Endodermal cell (in vitro differentiated cells): ENCODE measurements around the gene CLN5. TPM values are rescaled to one million over a fixed set of nuclear protein-coding genes. Genes with fewer than 3 reads are reported as not detected.

Source experiments
- DNase-seq: peaks from one replicate; pipeline ENCODE4 v3.0.0-alpha.2; 2017
- H3K27ac ChIP-seq: 2 replicates; pipeline ENCODE4 v1.5.1; 2013; ENCODE audit warnings: mild to moderate bottlenecking, low read depth, low read length, moderate library complexity
- H3K27me3 ChIP-seq: 2 replicates; pipeline ENCODE4 v1.6.1; 2013; ENCODE audit warnings: mild to moderate bottlenecking, low read length, moderate library complexity; ENCODE audit not compliant: insufficient read depth, control insufficient read depth, poor library complexity, severe bottlenecking
- H3K36me3 ChIP-seq: 2 replicates; pipeline ENCODE4 v1.7.0; 2013; ENCODE audit warnings: mild to moderate bottlenecking, low read length, moderate library complexity; ENCODE audit not compliant: control insufficient read depth, insufficient read depth
- H3K4me1 ChIP-seq: one replicate; pipeline ENCODE4 v1.7.0; 2013; ENCODE audit warnings: low read length; ENCODE audit not compliant: control insufficient read depth, insufficient read depth
- H3K4me3 ChIP-seq: 2 replicates; pipeline ENCODE4 v1.5.1; 2013; ENCODE audit warnings: mild to moderate bottlenecking, low read length, moderate library complexity
- H3K9ac ChIP-seq: 2 replicates; pipeline ENCODE4 v1.6.1; 2013; ENCODE audit warnings: mild to moderate bottlenecking, low read length, moderate library complexity; ENCODE audit not compliant: poor library complexity, severe bottlenecking; ENCODE audit errors: extremely low read depth
- H3K9me3 ChIP-seq: 2 replicates; pipeline ENCODE4 v1.6.1; 2013; ENCODE audit warnings: mild to moderate bottlenecking, low read length, moderate library complexity; ENCODE audit not compliant: control insufficient read depth
- H3K27ac Mint-ChIP-seq: 2 replicates; pipeline ENCODE4 v1.8.0; 2020; ENCODE audit warnings: mixed read lengths
- H3K27me3 Mint-ChIP-seq: 2 replicates; pipeline ENCODE4 v1.8.0; 2021; ENCODE audit warnings: mild to moderate bottlenecking, mixed read lengths; ENCODE audit not compliant: insufficient read depth
- H3K36me3 Mint-ChIP-seq: 2 replicates; pipeline ENCODE4 v1.8.0; 2020; ENCODE audit warnings: low read depth, mixed read lengths
- H3K4me1 Mint-ChIP-seq: 2 replicates; pipeline ENCODE4 v1.8.0; 2020; ENCODE audit warnings: mixed read lengths
- H3K4me3 Mint-ChIP-seq: 2 replicates; pipeline ENCODE4 v1.8.0; 2020; ENCODE audit warnings: mild to moderate bottlenecking, moderate library complexity, mixed read lengths
- H3K9me3 Mint-ChIP-seq: 2 replicates; pipeline ENCODE4 v1.8.0; 2020; ENCODE audit warnings: mild to moderate bottlenecking, mixed read lengths
- WGBS, 2 experiments: methylation state at CpG; one replicate each; pipeline versions ENCODE4 v1.1.5 to v1.1.7; 2013; ENCODE audit warnings: missing lambda C conversion rate in 2 of 2, mixed read lengths in 1 of 2; ENCODE audit not compliant: insufficient coverage in 1 of 2, insufficient read length in 1 of 2; 5-methylcytosine and 5-hydroxymethylcytosine counted together
- total RNA-seq, 2 donors: library from RNA; stranded (reverse); fragmentation: NEBNext Ultra II Directional in 1 of 2; extraction: Animal tissue kit (Norgen Biotek cat#: 25700) in 1 of 2; gene quantifications; 2 replicates in 1 of 2; 3 replicates in 1 of 2; pipeline ENCODE4 v1.2.1, GENCODE V29; 2021
- TF ChIP-seq, protein P1 (sequence below): fragments of 200-600 bp; sonication (generic); conservative IDR thresholded peaks from 2 replicates; pipeline ENCODE4 v1.5.0; 2021; ENCODE audit warnings: antibody characterized with exemption, mild to moderate bottlenecking

The CLN5 gene
- total RNA-seq, 2 donors from 2014 or later, result 13.6 to 13.9 TPM

DNA sequence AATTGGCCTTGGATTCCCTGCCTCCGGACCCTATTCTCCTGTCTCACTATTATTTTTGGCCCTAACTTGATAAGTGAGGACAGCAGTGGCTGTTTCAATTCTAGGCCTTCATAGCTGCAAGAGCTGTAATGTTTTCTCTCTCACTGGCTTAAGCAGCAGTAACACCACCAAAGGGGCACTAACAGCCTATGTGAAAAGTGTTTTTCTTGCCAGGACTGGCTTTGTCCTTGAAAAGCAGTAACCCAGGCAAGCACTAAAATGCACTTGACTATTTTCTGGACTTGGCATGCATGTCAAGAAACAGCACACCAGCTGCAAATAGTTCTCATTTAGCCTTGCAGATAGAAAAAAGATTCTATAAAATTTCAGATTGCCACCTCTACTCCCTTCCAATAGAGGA lies 44.4 kb downstream of the CLN5 start:
- peaks cover 5% of the 10 kb centered on the region for H3K27me3 Mint-ChIP-seq
- DNase-seq, result no peak
- no peak overlapping the region for H3K9ac ChIP-seq
- TF ChIP-seq, protein P1, sequence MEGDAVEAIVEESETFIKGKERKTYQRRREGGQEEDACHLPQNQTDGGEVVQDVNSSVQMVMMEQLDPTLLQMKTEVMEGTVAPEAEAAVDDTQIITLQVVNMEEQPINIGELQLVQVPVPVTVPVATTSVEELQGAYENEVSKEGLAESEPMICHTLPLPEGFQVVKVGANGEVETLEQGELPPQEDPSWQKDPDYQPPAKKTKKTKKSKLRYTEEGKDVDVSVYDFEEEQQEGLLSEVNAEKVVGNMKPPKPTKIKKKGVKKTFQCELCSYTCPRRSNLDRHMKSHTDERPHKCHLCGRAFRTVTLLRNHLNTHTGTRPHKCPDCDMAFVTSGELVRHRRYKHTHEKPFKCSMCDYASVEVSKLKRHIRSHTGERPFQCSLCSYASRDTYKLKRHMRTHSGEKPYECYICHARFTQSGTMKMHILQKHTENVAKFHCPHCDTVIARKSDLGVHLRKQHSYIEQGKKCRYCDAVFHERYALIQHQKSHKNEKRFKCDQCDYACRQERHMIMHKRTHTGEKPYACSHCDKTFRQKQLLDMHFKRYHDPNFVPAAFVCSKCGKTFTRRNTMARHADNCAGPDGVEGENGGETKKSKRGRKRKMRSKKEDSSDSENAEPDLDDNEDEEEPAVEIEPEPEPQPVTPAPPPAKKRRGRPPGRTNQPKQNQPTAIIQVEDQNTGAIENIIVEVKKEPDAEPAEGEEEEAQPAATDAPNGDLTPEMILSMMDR, result no peak
- no peaks in the 10 kb centered on the region for H3K4me1 ChIP-seq
- WGBS, 2 experiments, result 80 to 100% methylated on average over 1 of the region's 1 CpG
- peaks cover 6% of the 10 kb centered on the region for H3K9me3 ChIP-seq
- H3K36me3 Mint-ChIP-seq, result no peaks in the 10 kb centered on the region
- H3K36me3 ChIP-seq, result no peaks in the 10 kb centered on the region
- H3K9me3 Mint-ChIP-seq, result no peaks in the 10 kb centered on the region
- H3K27ac Mint-ChIP-seq, result no peak overlapping the region
- no peak overlapping the region for H3K27ac ChIP-seq
- no peak overlapping the region for H3K4me3 Mint-ChIP-seq
- peaks cover 7% of the 10 kb centered on the region for H3K4me1 Mint-ChIP-seq
- H3K4me3 ChIP-seq, result no peak overlapping the region
- H3K27me3 ChIP-seq, result no peaks in the 10 kb centered on the region

DNA sequence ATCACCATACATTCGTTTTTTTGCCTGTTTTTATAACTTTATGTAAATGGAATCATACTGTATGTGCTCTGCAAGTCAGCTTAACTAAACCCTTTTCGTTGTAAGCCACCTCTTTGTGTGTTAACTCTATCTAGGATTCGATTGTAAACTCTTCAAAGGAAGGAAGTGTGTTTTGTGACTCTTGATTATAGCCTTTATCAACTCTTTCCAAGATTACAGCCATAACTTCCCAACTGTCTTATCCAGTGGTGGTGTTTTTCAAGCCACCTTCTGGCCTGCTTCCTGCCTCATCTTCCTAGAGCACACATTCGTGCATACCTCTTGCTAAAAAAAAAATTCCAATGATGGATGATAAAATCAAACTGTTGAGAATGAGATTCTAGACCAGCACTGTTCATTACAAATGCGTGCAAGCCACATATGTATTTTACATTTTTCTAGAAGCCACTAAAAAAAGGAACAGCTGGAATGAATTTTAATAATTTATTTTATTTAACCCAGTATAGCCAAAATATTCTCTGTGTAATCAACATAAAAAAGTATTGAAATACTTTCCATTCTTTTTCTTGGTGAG lies 47.1 kb downstream of the CLN5 start:
- DNase-seq, result no peak
- H3K9me3 ChIP-seq, result peaks cover 6% of the 10 kb centered on the region
- H3K27me3 ChIP-seq, result no peaks in the 10 kb centered on the region
- 75 to 100% methylated on average over 1 to 4 of the region's 5 CpGs for WGBS, 2 experiments
- Mint-ChIP-seq H3K4me1 (peaks cover 12% of the 10 kb centered on the region), H3K4me3 (no peak overlapping the region), H3K9me3 (no peaks in the 10 kb centered on the region), H3K36me3 (peaks cover 2% of the 10 kb centered on the region), H3K27me3 (peaks cover 5% of the 10 kb centered on the region), H3K27ac (no peak overlapping the region)
- TF ChIP-seq, protein P1, result no peak
- no peaks in the 10 kb centered on the region for H3K4me1 ChIP-seq
- H3K36me3 ChIP-seq, result no peaks in the 10 kb centered on the region
- H3K4me3 ChIP-seq, result no peak overlapping the region
- no peak overlapping the region for H3K9ac ChIP-seq
- H3K27ac ChIP-seq, result no peak overlapping the region

DNA sequence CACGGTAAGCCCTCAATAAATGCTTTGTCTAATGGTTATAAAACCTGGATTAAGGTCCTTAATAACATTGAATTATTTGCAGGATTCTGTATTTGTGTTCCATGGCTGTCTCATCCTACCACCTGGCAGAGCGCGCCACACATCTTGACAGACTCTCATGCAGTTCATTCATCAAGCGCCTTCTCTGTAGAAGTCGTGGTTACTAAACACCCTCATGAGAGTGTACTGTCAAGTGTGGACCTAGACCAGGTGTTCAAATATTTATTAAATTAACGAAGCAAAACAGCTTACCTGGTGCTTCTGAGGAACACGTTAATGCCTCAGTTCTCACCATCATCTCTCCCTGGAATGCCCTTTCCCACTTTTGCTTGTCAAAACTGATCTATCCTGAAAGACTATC lies 48.2 kb downstream of the CLN5 start:
- Mint-ChIP-seq H3K27ac (no peak overlapping the region), H3K4me3 (no peak overlapping the region), H3K27me3 (no peaks in the 10 kb centered on the region), H3K9me3 (no peaks in the 10 kb centered on the region), H3K36me3 (peaks cover 2% of the 10 kb centered on the region), H3K4me1 (peaks cover 12% of the 10 kb centered on the region)
- H3K9ac ChIP-seq, result no peak overlapping the region
- no peak overlapping the region for H3K4me3 ChIP-seq
- no peak for DNase-seq
- no peak overlapping the region for H3K27ac ChIP-seq
- peaks cover 6% of the 10 kb centered on the region for H3K9me3 ChIP-seq
- no peaks in the 10 kb centered on the region for H3K4me1 ChIP-seq
- no peaks in the 10 kb centered on the region for H3K27me3 ChIP-seq
- TF ChIP-seq, protein P1, result no peak
- H3K36me3 ChIP-seq, result peaks cover 4% of the 10 kb centered on the region
- 93 to 94% methylated on average over 6 to 7 of the region's 7 CpGs for WGBS, 2 experiments
